Spleen (tissue), 7 donors: ENCODE measurements around the gene OR5B2.

Source experiments
- CTCF ChIP-seq, 11 experiments: fragments of 200-600 bp in 7 of 11; fragments of 450-650 bp in 4 of 11; sonication (generic) in 4 of 11; IDR thresholded peaks in 8 of 11; conservative IDR thresholded peaks in 3 of 11; 1 replicate in 7 of 11; 2 replicates in 4 of 11; pipeline versions ENCODE4 v1.4.0 to v1.8.0; 2016 to 2021; ENCODE audit warnings: antibody characterized with exemption in 11 of 11, inconsistent platforms in 4 of 11, mild to moderate bottlenecking in 1 of 11
- POLR2AphosphoS5 ChIP-seq, 3 donors: sonication (generic); formaldehyde crosslinking; IDR thresholded peaks; one replicate each; pipeline ENCODE4 v1.5.1; 2017; ENCODE audit warnings: antibody characterized with exemption in 3 of 3
- donor health status: DM: no; HTN: no; CAD: no; lungs with moderate emphysema.
- donor health status: DM: no; HTN: no; CAD: no.
- donor health status: DM: no; HTN: no; CAD: no.

- TF ChIP-seq CTCF (IDR thresholded peaks at IDR 0.05 in 8 of 11, conservative IDR thresholded peaks at IDR 0.05 in 3 of 11) (no peak), POLR2AphosphoS5 (IDR thresholded peaks at IDR 0.05) (no peak)
These were observed 6.3 kb upstream of the OR5B2 start for GRCh38 chr11:58434217-58434616.
